HG03135 (cell line): ENCODE data around the gene NKAIN2.

Experiments used
- ATAC-seq: cut with Tn5 transposase; IDR thresholded peaks from one replicate; pipeline ENCODE4 v1.9.1; 2021; ENCODE audit warnings: mild to moderate bottlenecking, moderate library complexity; ENCODE audit not compliant: unreplicated experiment

NKAIN2 gene

DNA sequence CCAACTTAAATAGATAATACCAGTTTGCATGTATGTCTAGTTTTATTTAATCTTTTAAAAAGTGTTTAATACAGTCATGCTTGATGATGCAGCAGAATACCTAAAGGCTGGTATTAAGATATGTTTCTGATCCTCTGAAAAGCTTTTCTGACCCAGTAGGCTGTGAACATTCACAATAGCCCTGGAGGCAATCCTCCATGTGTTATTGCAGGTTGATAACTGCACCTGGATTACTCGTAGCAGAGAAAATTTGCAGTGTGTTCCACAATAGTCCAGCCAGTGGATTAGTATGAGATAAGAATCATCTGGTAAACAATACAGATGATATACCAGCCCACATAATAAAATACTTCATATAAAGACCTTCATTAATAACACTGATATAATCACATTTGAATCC lies 979.7 kb downstream of the NKAIN2 start:
- no peak for ATAC-seq

DNA sequence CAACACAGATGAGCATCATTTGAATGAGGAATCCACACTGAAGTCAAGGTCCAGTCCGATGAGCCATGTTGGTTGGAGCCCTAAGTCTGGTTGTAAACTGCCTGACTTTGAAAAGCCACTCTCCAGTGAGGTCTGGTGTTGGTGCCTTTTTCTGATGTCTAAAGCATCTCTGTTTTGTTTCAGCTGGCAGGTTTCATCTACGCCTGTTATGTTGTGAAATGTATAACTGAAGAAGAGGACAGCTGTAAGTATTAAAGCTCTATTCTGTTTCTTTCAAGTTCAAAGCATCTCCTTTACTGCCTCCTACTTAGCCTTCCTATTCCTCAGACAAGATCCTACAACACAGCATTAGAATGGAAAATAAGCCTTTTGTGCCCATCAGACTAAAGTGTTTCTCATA lies 987.5 kb downstream of the NKAIN2 start:
- no peak for ATAC-seq

DNA sequence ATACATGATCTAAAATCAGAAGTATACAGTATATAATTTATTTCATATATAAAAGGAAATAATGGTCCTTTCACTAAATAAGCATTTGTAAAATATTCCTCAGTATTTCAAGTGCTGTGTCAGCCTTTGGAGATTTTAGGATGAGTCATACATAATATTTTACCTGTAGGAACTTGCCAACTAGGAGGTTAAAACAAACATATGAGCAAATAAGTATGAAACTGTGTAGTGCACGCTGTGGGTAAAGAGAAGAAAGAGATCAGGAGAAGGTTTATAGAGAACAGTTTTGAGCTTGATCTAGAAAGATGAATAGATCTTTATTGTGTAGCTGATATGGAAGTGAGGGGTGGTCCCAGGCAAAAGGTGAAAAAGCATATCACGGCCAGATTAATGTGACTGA lies 988.7 kb downstream of the NKAIN2 start:
- ATAC-seq = no peak

DNA sequence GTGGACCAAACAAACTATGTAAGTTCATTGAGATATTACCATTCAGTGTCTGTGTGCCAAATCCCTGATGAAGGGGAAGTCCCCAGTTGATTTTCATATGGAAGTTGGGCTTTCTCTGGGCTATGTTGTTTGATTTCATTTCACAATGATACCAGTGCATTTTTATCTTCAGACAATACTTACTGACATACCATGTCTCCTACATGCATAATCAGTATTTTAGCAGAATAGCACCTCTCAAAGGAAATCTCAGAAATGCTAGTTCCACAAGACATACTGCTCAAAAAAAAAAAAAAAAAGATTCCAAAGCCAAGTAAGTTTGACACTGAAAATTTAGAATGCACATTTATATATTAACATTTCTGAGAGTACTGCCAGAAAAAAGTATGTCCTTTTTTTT lies 989.7 kb downstream of the NKAIN2 start:
- ATAC-seq = no peak

DNA sequence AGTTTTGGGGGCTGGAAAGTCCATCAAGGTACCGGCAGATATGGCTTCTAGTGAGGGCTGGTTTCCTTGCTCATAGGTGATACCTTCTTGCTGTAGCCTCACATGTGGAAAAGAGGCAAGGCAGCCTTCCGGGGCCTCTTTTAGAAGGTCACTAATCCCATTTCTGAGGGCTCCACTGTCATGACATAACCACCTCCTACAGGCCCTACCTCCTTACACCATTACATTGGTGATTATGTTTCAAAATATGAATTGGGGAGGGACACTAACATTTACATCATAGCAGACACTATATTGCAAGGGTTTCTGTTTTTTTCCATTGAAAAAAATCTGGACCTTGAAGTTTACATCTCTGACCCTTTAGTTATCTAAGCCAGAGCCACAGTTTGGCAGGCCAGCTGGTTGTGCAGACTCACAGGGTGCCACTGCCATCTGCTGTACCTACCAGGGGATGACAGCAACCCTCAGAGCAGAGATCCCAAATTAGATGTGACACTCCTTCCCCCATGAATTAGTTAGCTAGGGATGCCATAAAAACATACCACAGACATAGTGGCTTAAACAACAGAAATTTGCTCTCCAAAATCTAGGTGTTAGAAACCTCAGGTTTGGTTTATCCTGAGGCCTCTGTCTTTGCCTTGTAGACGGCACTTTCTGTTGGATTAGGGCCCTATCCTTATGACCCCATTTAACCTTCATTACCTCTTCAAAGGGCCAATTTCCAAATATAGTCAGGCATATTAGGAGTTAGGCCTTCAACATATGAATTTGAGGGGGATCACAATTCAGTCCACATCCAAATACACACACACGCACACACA lies 992.2 kb downstream of the NKAIN2 start:
- no peak for ATAC-seq

DNA sequence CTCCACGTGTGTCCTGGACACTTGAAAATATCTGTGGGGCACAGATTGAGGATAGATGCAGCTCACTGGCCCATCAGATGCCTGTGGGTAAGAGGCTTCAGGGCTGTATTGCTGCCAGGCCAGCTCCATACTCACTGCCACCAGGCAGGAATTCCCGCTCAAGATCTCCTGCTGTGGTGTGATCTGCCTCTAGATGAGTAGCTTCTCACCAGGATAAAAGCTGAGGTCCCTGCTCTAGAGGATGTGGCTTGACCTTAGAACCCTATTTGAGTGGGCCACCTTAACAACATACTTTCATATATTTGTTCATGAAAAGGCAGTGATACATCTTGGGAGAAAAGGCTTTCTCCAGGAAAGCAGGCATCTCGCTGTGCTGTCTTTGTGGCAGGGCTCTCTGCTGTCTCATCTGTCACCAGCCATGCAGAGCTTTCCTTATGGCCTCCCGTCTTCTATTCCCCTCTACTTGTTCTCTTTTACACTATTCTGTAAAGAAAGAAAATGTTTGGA lies 992.9 kb downstream of the NKAIN2 start:
- no peak for ATAC-seq

DNA sequence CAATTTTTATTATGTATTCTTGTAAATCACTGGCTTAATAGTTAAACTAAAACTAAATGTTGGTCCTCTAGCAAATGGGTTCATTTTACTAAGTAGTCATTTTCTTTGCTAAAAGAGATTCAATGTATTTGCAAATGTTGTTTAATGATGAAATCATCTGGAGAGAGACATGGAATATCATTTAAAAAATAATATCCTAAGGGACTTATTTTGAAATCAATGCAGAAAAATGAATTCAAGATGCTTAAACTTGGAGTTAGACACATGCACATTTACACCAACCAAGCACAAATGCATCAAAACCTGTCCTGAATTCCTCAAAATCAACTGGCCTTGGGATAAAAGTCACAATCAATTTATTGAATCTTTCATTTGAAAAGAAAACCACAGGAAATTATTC lies 993.6 kb downstream of the NKAIN2 start:
- no peak for ATAC-seq

DNA sequence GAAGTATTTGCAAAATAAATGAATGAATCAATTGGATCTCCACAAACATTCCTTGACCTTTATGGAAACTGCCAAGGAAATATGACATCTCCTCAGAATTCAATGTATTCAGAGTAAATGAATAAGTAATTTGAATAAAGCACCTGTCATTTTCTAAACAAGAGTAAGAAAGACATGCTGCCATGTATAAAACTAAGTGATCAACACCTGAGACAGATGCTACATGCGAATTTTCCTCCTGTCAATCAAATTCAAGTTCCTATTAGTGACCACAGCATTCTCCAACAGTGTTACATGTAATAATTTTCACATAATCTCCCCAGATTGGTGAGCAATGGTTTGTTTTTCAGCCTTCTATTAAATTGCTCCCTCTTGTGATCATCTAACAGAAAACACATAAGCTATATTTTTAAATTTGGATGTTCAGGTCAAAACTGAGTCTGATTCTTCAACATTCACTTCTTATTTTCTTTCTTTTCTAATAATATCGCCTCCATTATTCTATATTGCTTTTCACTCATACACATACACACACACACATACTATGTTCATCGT lies 995.4 kb downstream of the NKAIN2 start:
- ATAC-seq = no peak

DNA sequence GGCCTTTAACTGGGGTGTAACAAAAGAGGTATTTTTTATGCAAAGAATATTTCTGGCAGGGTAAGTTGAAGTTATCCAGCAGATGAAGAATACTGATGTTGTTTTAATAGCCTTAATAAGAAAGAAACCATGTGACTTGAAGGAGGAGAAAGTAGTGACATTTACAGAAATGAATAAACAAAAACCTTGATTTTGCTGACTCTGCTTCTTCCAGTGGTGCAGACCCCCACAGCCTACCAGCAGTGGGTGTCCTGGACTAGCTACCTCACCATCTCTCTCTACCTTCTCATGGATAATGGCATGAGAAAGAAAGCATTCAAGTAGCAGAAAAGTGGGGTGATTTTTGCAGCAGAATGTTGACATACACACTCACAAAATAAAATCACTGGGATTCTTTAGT lies 996.0 kb downstream of the NKAIN2 start:
- ATAC-seq = no peak

DNA sequence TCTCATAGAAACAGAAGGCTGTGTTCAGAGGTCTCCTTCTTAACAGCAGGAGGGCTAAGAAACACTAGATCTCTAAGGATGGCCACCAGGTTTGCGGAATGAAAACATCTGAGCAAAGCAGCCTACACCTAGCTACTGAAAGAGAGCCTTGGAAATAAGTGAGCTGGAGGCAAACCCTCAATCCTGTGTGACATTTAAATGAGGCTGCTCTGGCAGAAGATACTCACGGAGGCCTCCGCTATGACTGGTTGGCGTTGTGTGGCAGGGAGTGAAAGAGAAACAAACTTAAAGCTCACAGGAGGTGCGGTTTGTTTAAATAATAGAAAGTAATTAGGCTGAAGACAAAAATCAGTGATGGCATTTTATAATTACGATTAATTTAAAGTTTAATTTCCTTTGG lies 996.6 kb downstream of the NKAIN2 start:
- no peak for ATAC-seq

DNA sequence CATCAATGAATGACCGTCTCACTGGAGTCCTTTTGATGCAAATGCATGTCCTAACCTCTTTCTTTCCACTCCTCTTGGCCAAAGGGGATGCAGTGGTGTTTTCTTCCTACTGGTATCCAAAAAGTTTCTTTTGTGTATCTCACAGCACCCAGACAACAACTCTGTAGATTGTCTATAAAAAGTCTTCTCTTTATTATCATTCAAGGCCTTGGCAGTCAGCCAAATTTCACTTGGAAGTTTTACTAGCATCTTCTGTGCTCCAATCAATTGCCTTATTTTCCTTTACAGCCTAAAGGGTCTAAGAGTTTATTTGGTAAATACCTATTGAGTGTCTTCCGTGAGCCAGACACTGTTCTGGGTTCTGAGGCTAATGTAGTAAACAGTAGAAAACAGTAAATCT lies 1008.4 kb downstream of the NKAIN2 start:
- ATAC-seq = no peak

DNA sequence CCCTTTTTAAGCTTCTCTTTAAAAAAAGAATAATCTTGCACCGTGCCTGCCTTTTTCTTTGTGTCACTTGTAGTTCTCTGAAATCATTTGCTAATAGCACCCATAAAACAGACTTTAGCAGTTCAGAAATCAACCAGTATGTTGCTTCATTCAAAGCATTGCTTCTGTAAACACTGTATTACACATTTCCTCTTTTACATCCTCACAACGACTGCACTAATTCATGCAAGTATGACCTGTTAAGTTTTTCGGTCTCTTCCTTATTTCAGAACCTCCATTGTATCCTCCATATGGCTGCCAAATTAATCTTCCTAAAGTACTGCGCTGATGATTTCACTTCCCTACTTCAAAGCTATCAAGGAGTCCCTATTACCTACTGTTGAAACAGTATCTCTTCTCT lies 1015.7 kb downstream of the NKAIN2 start:
- no peak for ATAC-seq

DNA sequence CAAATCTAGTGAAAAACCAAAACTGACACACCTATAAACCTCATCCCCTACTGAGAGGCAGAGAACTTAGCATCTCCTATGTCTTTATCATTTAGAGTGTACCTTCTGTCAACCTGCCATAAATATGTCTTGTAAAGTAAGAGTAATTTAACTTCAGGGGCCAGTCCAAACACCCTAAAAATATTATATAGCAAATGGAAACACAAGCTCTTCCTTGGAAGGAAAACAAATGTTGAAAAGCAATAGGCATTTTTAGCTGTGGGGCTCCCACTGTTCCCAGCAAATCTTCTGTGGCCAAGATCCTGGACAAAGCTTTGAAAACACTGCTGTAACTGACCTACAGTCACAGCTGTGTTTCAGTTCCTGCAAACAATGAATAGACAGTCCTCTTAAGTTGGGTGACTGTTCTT lies 1018.5 kb downstream of the NKAIN2 start:
- no peak for ATAC-seq

DNA sequence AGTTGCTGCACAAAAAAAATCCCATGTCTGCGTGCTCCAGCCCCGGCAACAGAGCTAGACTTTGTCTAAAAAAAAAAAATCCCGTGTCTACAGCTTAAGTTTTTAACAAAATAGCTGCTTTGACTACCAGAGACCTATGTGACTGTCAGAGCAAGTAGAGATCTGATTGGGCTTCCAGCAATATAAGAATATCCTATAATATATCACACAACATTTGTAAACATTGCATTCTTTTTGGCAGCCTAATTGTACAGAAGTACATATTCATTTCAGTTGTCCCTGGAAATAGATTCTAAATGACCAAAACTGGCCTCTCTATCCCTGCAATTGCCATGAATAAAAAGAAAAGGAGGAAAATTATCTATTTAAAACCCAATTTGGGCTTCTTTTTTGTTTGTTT lies 1019.1 kb downstream of the NKAIN2 start:
- no peak for ATAC-seq

DNA sequence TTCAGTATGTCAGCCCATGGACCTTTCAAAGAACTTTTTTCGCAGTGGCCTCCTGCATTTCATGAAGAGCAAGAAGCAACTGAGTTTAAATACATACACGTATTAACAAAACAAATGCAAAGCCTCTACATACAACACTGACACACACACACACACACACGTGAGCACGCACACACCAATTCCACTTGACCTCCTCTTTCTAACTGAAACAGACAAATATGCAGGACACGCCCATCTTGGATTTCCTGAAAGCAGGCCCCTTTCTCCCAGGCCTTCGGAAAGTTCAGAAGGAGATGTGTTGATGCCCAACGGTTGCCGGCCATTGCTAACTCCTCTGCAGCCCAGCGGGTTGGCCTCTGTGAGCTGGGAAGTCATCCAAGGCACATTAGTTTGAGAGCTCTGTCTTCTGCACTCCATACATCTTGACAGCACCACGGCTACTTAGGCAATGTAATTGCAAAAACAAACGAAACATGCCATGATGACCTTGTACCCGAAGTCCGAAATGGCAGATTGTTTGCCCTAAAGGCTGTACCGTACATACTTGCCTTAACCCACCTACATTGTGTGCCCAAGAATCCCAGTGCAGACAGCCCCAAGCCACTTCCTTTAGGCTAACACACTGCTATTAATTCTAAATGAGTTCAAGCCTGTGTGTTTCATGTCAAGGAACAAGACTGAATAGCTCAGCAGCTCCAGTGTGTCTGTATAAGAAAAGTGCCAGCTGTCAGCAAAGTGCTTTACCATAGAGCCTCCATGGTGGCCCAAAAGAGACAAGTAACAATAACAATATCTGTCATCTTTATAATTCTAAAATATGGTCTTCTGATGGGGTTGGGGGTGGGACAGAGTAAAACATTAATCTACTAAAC lies 1019.8 kb downstream of the NKAIN2 start:
- ATAC-seq = no peak

DNA sequence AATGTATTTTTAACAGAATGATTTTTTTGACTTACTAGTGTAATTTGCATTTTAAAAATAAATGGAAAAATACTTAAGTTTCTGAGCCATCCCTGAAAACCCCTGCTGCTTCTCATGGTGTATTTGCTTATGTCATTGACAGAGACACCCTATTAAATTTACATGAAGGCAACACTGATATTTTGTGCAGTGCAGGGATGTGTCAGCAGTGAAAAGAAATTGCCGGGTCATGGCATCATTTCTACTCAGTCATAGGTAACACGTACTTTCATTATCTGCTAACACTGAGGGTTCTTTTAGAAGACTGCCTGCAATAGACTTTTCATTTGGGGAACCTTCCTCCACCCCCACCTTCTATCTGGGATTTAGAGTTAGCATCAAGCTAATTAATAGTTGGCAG lies 1021.9 kb downstream of the NKAIN2 start:
- ATAC-seq = no peak

DNA sequence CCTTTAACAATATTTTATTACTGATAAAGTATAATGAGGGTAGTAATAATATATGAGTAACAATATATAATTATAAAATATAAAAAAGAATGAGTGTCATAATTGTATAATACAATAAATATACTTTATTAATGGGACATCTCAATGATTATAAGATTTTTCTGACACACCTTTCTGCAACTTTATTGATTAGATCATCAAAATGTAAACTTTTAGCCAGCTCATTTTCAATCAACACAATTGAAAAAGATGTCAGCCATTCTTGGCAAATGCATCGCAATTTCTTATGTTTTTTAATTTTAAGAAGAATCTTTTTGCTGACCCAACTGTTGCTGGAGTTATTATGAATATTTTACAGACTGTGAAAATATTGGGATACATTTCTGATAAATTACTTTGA lies 1026.2 kb downstream of the NKAIN2 start:
- ATAC-seq = no peak

DNA sequence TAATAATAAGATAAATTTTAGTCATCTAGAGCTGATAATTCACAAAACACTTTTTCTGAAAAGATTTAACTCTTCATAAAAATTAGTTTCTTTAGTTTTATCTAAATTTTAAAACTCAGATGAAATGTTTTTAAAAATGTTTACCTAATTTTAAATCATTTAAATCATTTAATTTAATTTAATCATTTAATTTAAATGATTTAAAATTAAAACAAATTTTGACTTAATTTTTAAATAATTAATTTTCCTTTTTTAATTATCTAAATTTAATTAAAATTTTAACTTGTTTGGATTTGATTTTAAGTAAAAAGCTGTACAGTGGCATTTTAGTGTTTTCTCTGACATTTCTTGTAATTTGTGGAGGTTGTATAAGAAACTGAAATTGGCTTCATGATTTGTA lies 1026.8 kb downstream of the NKAIN2 start:
- ATAC-seq = no peak

DNA sequence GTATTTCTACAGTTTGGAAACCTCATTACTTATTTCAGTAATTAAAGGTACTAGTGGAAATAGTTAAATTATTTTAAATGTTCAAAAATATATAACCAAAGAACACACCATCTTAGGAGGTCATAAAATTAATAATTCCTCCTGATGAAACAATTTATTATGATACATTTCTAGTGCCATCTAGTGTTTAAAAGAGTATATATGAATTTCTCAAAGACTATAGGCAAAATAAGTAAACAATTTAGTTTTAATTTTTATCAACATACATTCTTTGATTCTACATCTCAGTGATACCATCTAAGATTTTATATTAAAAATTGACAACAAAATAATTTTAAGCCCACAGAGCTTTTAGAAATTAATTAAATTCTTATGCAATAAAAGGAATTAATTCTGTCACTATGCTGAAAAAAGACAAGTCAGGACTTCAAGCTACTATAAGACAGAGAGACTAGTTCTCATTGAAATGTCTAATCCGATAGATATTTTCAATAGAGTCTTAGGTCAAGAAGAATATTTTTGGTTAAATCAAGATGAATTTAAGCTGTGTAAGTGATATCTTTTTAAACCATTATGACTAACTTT lies 1050.8 kb downstream of the NKAIN2 start:
- ATAC-seq = no peak

DNA sequence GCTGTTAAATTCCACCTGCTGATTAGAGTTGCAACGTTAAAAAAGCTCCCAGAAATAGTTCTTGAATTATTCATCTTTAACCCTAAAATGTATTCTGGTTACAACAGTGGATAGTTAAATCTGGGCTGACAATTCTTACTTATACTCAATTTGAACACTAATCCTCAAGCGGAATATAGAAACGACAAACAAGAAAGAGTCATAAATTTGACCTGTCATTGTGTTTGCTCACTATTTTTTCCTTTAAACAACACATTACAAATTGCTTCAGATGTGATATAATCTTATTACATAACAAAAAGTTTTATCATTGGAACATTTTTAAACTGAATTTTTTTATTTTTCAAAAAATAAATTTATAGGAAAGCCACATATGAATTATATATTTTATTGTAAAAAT lies 1054.1 kb downstream of the NKAIN2 start:
- ATAC-seq = no peak

DNA sequence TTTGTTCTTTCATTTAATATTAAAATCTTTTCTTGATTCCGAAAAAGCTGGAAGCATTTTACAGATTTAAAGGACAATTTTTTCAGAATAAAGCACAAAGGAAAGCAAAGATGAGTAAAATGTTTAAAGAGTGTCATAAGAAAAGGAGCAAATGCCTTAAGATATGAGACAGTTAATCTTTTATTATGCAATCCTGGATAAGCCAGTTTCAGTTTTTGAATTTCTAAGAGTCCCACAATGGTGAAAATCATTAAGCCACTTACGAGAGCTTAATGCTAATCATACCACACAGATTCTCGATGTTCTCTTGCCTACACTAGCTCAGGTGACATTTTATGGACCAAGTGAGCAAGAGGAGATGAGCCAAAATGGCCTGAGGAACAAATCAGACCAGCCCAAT lies 1054.9 kb downstream of the NKAIN2 start:
- ATAC-seq = no peak
